Measurements from ENCODE around the gene UNC5C. TPM values are rescaled to one million over a fixed set of nuclear protein-coding genes. Genes with fewer than 3 reads are reported as not detected.
"Not testable (repeated sequence)": the region's sequence is repeated elsewhere in the genome, so short reads cannot be mapped to it uniquely, and the experiment has no call there.

The UNC5C gene
- total RNA-seq, 8 experiments from 2014 or later = 0.13 to 12.7 (median 3.5) TPM

GRCh38 chr4:95190751-95191436, 357.9 kb downstream of the UNC5C start:
- Histone ChIP-seq H3K27ac (peak overlapping the region; percentile 20 to 61), H3K4me3 (no peak overlapping the region), H3K4me1 (replicated peaks in 1 of 2) (peaks cover 13 to 15% of the 10 kb centered on the region in 2 donors)
- in situ Hi-C loops (cut with MboI; ENCODE audit: low pct_unique_long_range_greater_than_20kb in 2 of 9, low sequenced_read_pairs in 9 of 9, unreplicated experiment in 9 of 9) = no loop called here
- peak in 7 of 8 experiments; percentile 33 to 95 (median 93) for ATAC-seq (replicated peaks in 6 of 8)
- 0 to 61% (median 1%) methylated on average over 2 to 4 of the region's 9 CpGs; no CpG with 5 or more reads in 4 of the 10 experiments for WGBS, 10 experiments

GRCh38 chr4:95188701-95189370, 359.9 kb downstream of the UNC5C start:
- WGBS, 10 experiments = 0 to 100% (median 82%) methylated on average over 1 to 4 of the region's 5 CpGs; no CpG with 5 or more reads in 2 of the 10 experiments
- no peak for ATAC-seq (replicated peaks in 6 of 8)
- no peak overlapping the region for H3K4me3 ChIP-seq
- H3K4me1 ChIP-seq (replicated peaks in 1 of 2) = peaks cover 13 to 15% of the 10 kb centered on the region in 2 donors
- in situ Hi-C loops (cut with MboI; ENCODE audit: low pct_unique_long_range_greater_than_20kb in 2 of 9, low sequenced_read_pairs in 9 of 9, unreplicated experiment in 9 of 9) = no loop called here
- H3K27ac ChIP-seq = no peak overlapping the region

GRCh38 chr4:95186666-95187065, 362.1 kb downstream of the UNC5C start:
- peak in 2 of 8 experiments; percentile 3 to 6 for ATAC-seq (replicated peaks in 6 of 8)
- peaks cover 20% of the 10 kb centered on the region in 2 donors for H3K4me1 ChIP-seq (replicated peaks in 1 of 2)
- 17 to 100% (median 72%) methylated on average over 1 to 7 of the region's 8 CpGs; no CpG with 5 or more reads in 3 of the 10 experiments for WGBS, 10 experiments
- no peak overlapping the region for H3K4me3 ChIP-seq
- in situ Hi-C loops (cut with MboI; ENCODE audit: low pct_unique_long_range_greater_than_20kb in 2 of 9, low sequenced_read_pairs in 9 of 9, unreplicated experiment in 9 of 9) = no loop called here
- peak overlapping the region in 1 of 2 donors; percentile 60 for H3K27ac ChIP-seq

GRCh38 chr4:95183656-95184408, 364.9 kb downstream of the UNC5C start:
- in situ Hi-C loops (cut with MboI; ENCODE audit: low pct_unique_long_range_greater_than_20kb in 2 of 9, low sequenced_read_pairs in 9 of 9, unreplicated experiment in 9 of 9) = no loop called here
- ATAC-seq (replicated peaks in 6 of 8) = no peak
- no peak overlapping the region for H3K4me3 ChIP-seq
- WGBS, 10 experiments = 49 to 100% (median 83%) methylated on average over 2 to 5 of the region's 5 CpGs; no CpG with 5 or more reads in 1 of the 10 experiments
- no peak overlapping the region for H3K27ac ChIP-seq
- peaks cover 27 to 30% of the 10 kb centered on the region in 2 donors for H3K4me1 ChIP-seq (replicated peaks in 1 of 2)

GRCh38 chr4:95181996-95182306, 366.8 kb downstream of the UNC5C start:
- no peak for ATAC-seq (replicated peaks in 6 of 8)
- Histone ChIP-seq H3K4me1 (replicated peaks in 1 of 2) (peaks cover 27 to 28% of the 10 kb centered on the region in 2 donors), H3K4me3 (no peak overlapping the region), H3K27ac (no peak overlapping the region)
- in situ Hi-C loops (cut with MboI; ENCODE audit: low pct_unique_long_range_greater_than_20kb in 2 of 9, low sequenced_read_pairs in 9 of 9, unreplicated experiment in 9 of 9) = no loop called here
- 0 to 20% (median 0%) methylated on average over 1 to 2 of the region's 2 CpGs; no CpG with 5 or more reads in 4 of the 10 experiments for WGBS, 10 experiments

- H3K27ac ChIP-seq = peak overlapping the region in 1 of 2 donors; percentile 21
- WGBS, 10 experiments = 0 to 68% (median 14%) methylated on average over 1 to 15 of the region's 18 CpGs
- H3K4me1 ChIP-seq (replicated peaks in 1 of 2) = peaks cover 22 to 25% of the 10 kb centered on the region in 2 donors
- in situ Hi-C loops (cut with MboI; ENCODE audit: low pct_unique_long_range_greater_than_20kb in 2 of 9, low sequenced_read_pairs in 9 of 9, unreplicated experiment in 9 of 9) = no loop called here
- H3K4me3 ChIP-seq = peak overlapping the region in 1 of 5 donors; percentile 9
- peak in 6 of 8 experiments; percentile 33 to 98 (median 98) for ATAC-seq (replicated peaks in 6 of 8)
Observed at GRCh38 chr4:95181243-95181995, 367.4 kb downstream of the UNC5C start.

GRCh38 chr4:95180531-95181242, 368.1 kb downstream of the UNC5C start:
- peaks cover 20 to 21% of the 10 kb centered on the region in 2 donors for H3K4me1 ChIP-seq (replicated peaks in 1 of 2)
- WGBS, 10 experiments = 9 to 83% (median 56%) methylated on average over 1 to 10 of the region's 10 CpGs; no CpG with 5 or more reads in 2 of the 10 experiments
- peak overlapping the region in 1 of 2 donors; percentile 21 for H3K27ac ChIP-seq
- H3K4me3 ChIP-seq = no peak overlapping the region
- in situ Hi-C loops (cut with MboI; ENCODE audit: low pct_unique_long_range_greater_than_20kb in 2 of 9, low sequenced_read_pairs in 9 of 9, unreplicated experiment in 9 of 9) = no loop called here
- ATAC-seq (replicated peaks in 6 of 8) = peak in 5 of 8 experiments; percentile 8 to 34 (median 27)

GRCh38 chr4:95178938-95179337, 369.8 kb downstream of the UNC5C start:
- 0 to 100% (median 82%) methylated on average over 1 to 2 of the region's 2 CpGs; no CpG with 5 or more reads in 1 of the 10 experiments for WGBS, 10 experiments
- Histone ChIP-seq H3K4me1 (replicated peaks in 1 of 2) (peaks cover 20 to 21% of the 10 kb centered on the region in 2 donors), H3K27ac (no peak overlapping the region), H3K4me3 (no peak overlapping the region)
- in situ Hi-C loops (cut with MboI; ENCODE audit: low pct_unique_long_range_greater_than_20kb in 2 of 9, low sequenced_read_pairs in 9 of 9, unreplicated experiment in 9 of 9) = no loop called here
- ATAC-seq (replicated peaks in 6 of 8) = no peak

GRCh38 chr4:95171377-95171776, 377.4 kb downstream of the UNC5C start:
- not testable (repeated sequence) for ATAC-seq (replicated peaks in 6 of 8)

GRCh38 chr4:95170176-95170575, 378.6 kb downstream of the UNC5C start:
- WGBS, 10 experiments = 22 to 100% (median 69%) methylated on average over 1 to 7 of the region's 7 CpGs; no CpG with 5 or more reads in 2 of the 10 experiments
- in situ Hi-C loops (cut with MboI; ENCODE audit: low pct_unique_long_range_greater_than_20kb in 2 of 9, low sequenced_read_pairs in 9 of 9, unreplicated experiment in 9 of 9) = no loop called here
- Histone ChIP-seq H3K4me1 (replicated peaks in 1 of 2) (no peaks in the 10 kb centered on the region), H3K4me3 (no peak overlapping the region), H3K27ac (no peak overlapping the region)
- ATAC-seq (replicated peaks in 6 of 8) = no peak

More at GRCh38 chr4:95171377-95171776, 377.4 kb downstream of the UNC5C start:
- no CpG with 5 or more reads among the region's 3 CpGs for WGBS, 10 experiments
- H3K4me3 ChIP-seq; H3K4me1 ChIP-seq (replicated peaks in 1 of 2); in situ Hi-C loops (cut with MboI; ENCODE audit: low pct_unique_long_range_greater_than_20kb in 2 of 9, low sequenced_read_pairs in 9 of 9, unreplicated experiment in 9 of 9); H3K27ac ChIP-seq: not testable (repeated sequence)

GRCh38 chr4:95167805-95168204, 381.0 kb downstream of the UNC5C start:
- H3K27ac ChIP-seq = no peak overlapping the region
- in situ Hi-C loops (cut with MboI; ENCODE audit: low pct_unique_long_range_greater_than_20kb in 2 of 9, low sequenced_read_pairs in 9 of 9, unreplicated experiment in 9 of 9) = no loop called here
- H3K4me1 ChIP-seq (replicated peaks in 1 of 2) = no peaks in the 10 kb centered on the region
- 0 to 100% (median 60%) methylated on average over 1 to 7 of the region's 7 CpGs; no CpG with 5 or more reads in 1 of the 10 experiments for WGBS, 10 experiments
- H3K4me3 ChIP-seq = no peak overlapping the region
- ATAC-seq (replicated peaks in 6 of 8) = no peak
